NT2/D1 (cell line): ENCODE measurements around the gene NR0B2.

Experiments used
- SUZ12 ChIP-seq: IDR thresholded peaks from 2 replicates; pipeline ENCODE4 v1.6.1; 2011; ENCODE audit not compliant: insufficient read length, insufficient read depth; ENCODE audit errors: extremely low read depth
- ZNF274 ChIP-seq: IDR thresholded peaks from 2 replicates; pipeline ENCODE4 v1.6.1; 2011; ENCODE audit warnings: mild to moderate bottlenecking, low read depth, low read length

- TF ChIP-seq ZNF274 = no peak
- TF ChIP-seq SUZ12 = no peak
These were observed 3.8 kb downstream of the NR0B2 start for GRCh38 chr1:26909951-26910342.
